ENCODE data around the gene FLRT2.

- TF ChIP-seq CTCF (IDR thresholded peaks at IDR 0.05) (no peak), ZNF423 (CRISPR knock-in tag; IDR thresholded peaks at IDR 0.05) (no peak), MAX (CRISPR knock-in tag; IDR thresholded peaks at IDR 0.05) (no peak), FOXP1 (CRISPR knock-in tag; IDR thresholded peaks at IDR 0.05; ENCODE audit: borderline replicate concordance) (no peak), USF1 (CRISPR knock-in tag; IDR thresholded peaks at IDR 0.05) (no peak), HMGXB4 (CRISPR knock-in tag; IDR thresholded peaks at IDR 0.05) (no peak), NR2C2 (CRISPR knock-in tag; IDR thresholded peaks at IDR 0.05) (no peak), USF2 (CRISPR knock-in tag; IDR thresholded peaks at IDR 0.05) (no peak), ATF1 (CRISPR knock-in tag; IDR thresholded peaks at IDR 0.05) (no peak), JUN (CRISPR knock-in tag; IDR thresholded peaks at IDR 0.05) (no peak), MYBL2 (CRISPR knock-in tag; IDR thresholded peaks at IDR 0.05) (no peak), MLX (CRISPR knock-in tag; IDR thresholded peaks at IDR 0.05) (no peak), ZNF263 (CRISPR knock-in tag; IDR thresholded peaks at IDR 0.05; ENCODE audit: low read depth) (no peak)
Observed at GRCh38 chr14:85538636-85539035, 8.7 kb downstream of the FLRT2 start.
